Neural cell (in vitro differentiated cells): ENCODE results near the gene DGKA. TPM values are rescaled to one million over a fixed set of nuclear protein-coding genes. Genes with fewer than 3 reads are reported as not detected.
"Not testable (repeated sequence)": the region's sequence is repeated elsewhere in the genome, so short reads cannot be mapped to it uniquely, and the experiment has no call there.

ENCODE experiments used
- H2AFZ ChIP-seq: fragments of 200-600, 300-800 bp; sonication (generic), shearing (Covaris generic); 2 replicates; pipeline ENCODE4 v1.6.0; 2014; ENCODE audit warnings: low read depth, mild to moderate bottlenecking, antibody characterized with exemption, low read length, moderate library complexity
- H3F3A ChIP-seq: fragments of 200-600 bp; shearing (Covaris generic); 2 replicates; pipeline ENCODE4 v1.6.1; 2016; ENCODE audit warnings: mild to moderate bottlenecking, moderate library complexity, mixed read lengths, antibody characterized with exemption, low read length; ENCODE audit not compliant: insufficient read depth, poor library complexity, severe bottlenecking
- H3K27ac ChIP-seq: fragments of 200-600, 300-800 bp; sonication (generic), shearing (Covaris generic); 2 replicates; pipeline ENCODE4 v1.5.1; 2014; ENCODE audit warnings: mild to moderate bottlenecking, low read length, moderate library complexity
- H3K27me3 ChIP-seq: fragments of 300-800, 200-600 bp; sonication (generic), shearing (Covaris generic); 2 replicates; pipeline ENCODE4 v1.6.0; 2014; ENCODE audit warnings: mild to moderate bottlenecking, low read depth, low read length, moderate library complexity; ENCODE audit not compliant: insufficient read depth
- H3K36me3 ChIP-seq: fragments of 300-800, 200-600 bp; sonication (generic), shearing (Covaris generic); 2 replicates; pipeline ENCODE4 v1.5.1; 2014; ENCODE audit warnings: mild to moderate bottlenecking, antibody characterized with exemption, low read length, moderate library complexity; ENCODE audit not compliant: insufficient read depth
- H3K4me2 ChIP-seq: fragments of 300-800, 200-600 bp; sonication (generic), shearing (Covaris generic); 2 replicates; pipeline ENCODE4 v1.6.0; 2014; ENCODE audit warnings: mild to moderate bottlenecking, low read length
- H3K4me3 ChIP-seq: fragments of 300-800, 200-600 bp; sonication (generic), shearing (Covaris generic); 2 replicates; pipeline ENCODE4 v1.5.1; 2014; ENCODE audit warnings: mild to moderate bottlenecking, low read length, moderate library complexity
- H3K79me2 ChIP-seq: fragments of 200-600 bp; shearing (Covaris generic); replicated peaks from 2 replicates; pipeline ENCODE4 v1.6.0; 2014; ENCODE audit warnings: mild to moderate bottlenecking, low read length, moderate library complexity; ENCODE audit not compliant: insufficient read depth
- H3K9ac ChIP-seq: fragments of 300-800, 200-600 bp; sonication (generic), shearing (Covaris generic); 2 replicates; pipeline ENCODE4 v1.6.1; 2016; ENCODE audit warnings: mild to moderate bottlenecking, low read length, mixed read lengths
- H3K9me2 ChIP-seq: fragments of 200-600 bp; shearing (Covaris generic); 2 replicates; pipeline ENCODE4 v1.6.1; 2016; ENCODE audit warnings: mild to moderate bottlenecking, low read length, mixed read lengths; ENCODE audit not compliant: insufficient read depth
- H3K9me3 ChIP-seq: fragments of 200-600, 300-800 bp; sonication (generic), shearing (Covaris generic); 2 replicates; pipeline ENCODE4 v1.6.1; 2016; ENCODE audit warnings: mild to moderate bottlenecking, mixed run types, low read length, moderate library complexity, mixed read lengths
- H4K20me1 ChIP-seq: fragments of 200-600 bp; shearing (Covaris generic); 2 replicates; pipeline ENCODE4 v1.6.1; 2016; ENCODE audit warnings: mild to moderate bottlenecking, mixed run types; ENCODE audit not compliant: insufficient read depth
- CTCF ChIP-seq: fragments of 450-650 bp; IDR thresholded peaks from 2 replicates; pipeline ENCODE4 v1.5.1; 2014; ENCODE audit warnings: antibody characterized with exemption, mild to moderate bottlenecking, moderate library complexity; ENCODE audit not compliant: poor library complexity, severe bottlenecking
- EP300 ChIP-seq: fragments of 450-650 bp; conservative IDR thresholded peaks from 2 replicates; pipeline ENCODE4 v1.6.1; 2014; ENCODE audit warnings: antibody characterized with exemption, mild to moderate bottlenecking, moderate library complexity; ENCODE audit not compliant: poor library complexity, severe bottlenecking
- EZH2 ChIP-seq: fragments of 200-600, 300-800 bp; shearing (Covaris generic), sonication (generic); IDR thresholded peaks from 2 replicates; pipeline ENCODE4 v1.6.1; 2014; ENCODE audit warnings: antibody characterized with exemption, low read length, borderline replicate concordance, mild to moderate bottlenecking; ENCODE audit not compliant: insufficient read depth, poor library complexity, severe bottlenecking
- MXI1 ChIP-seq: fragments of 450-650 bp; conservative IDR thresholded peaks from 2 replicates; pipeline ENCODE4 v1.6.1; 2014; ENCODE audit warnings: antibody characterized with exemption, mild to moderate bottlenecking; ENCODE audit not compliant: poor library complexity, severe bottlenecking
- POLR2AphosphoS5 ChIP-seq: IDR thresholded peaks from 2 replicates; pipeline ENCODE4 v1.6.1; 2012
- RAD21 ChIP-seq: fragments of 450-650 bp; conservative IDR thresholded peaks from 2 replicates; pipeline ENCODE4 v1.6.1; 2014; ENCODE audit warnings: antibody characterized with exemption, mild to moderate bottlenecking, moderate library complexity
- REST ChIP-seq: IDR thresholded peaks from 2 replicates; pipeline ENCODE4 v1.6.1; 2012; ENCODE audit warnings: borderline replicate concordance
- SMC3 ChIP-seq: fragments of 450-650 bp; conservative IDR thresholded peaks from 2 replicates; pipeline ENCODE4 v1.6.1; 2014; ENCODE audit warnings: antibody characterized with exemption, mild to moderate bottlenecking, moderate library complexity; ENCODE audit not compliant: poor library complexity
- TAF1 ChIP-seq: IDR thresholded peaks from 2 replicates; pipeline ENCODE4 v1.6.1; 2012; ENCODE audit warnings: low read depth
- polyA plus RNA-seq: library from polyadenylated mRNA; depleted of rRNA; stranded (reverse); fragments of >200 nt; gene quantifications from 2 replicates; pipeline ENCODE4 v1.2.3, GENCODE V29; 2014

DGKA gene
- polyA plus RNA-seq, 1 donor from 2014 or later = 1.1 TPM

- Histone ChIP-seq H3K36me3 (no peaks in the 10 kb centered on the region), H3K79me2 (peaks cover 10% of the 10 kb centered on the region)
Observed at GRCh38 chr12:55984861-55985260, 53.9 kb downstream of the DGKA start.

GRCh38 chr12:55985341-55985740 is 54.4 kb downstream of the DGKA start:
- H3K27me3 ChIP-seq = no peaks in the 10 kb centered on the region
- TF ChIP-seq SMC3 = no peak
- no peaks in the 10 kb centered on the region for H3F3A ChIP-seq
- no peaks in the 10 kb centered on the region for H3K9me2 ChIP-seq
- no peaks in the 10 kb centered on the region for H3K36me3 ChIP-seq
- no peak overlapping the region for H3K27ac ChIP-seq
- no peaks in the 10 kb centered on the region for H3K9me3 ChIP-seq
- H3K4me3 ChIP-seq = no peak overlapping the region
- no peak overlapping the region for H3K9ac ChIP-seq
- H3K4me2 ChIP-seq = no peak overlapping the region
- H2AFZ ChIP-seq = no peak overlapping the region
- peaks cover 10% of the 10 kb centered on the region for H3K79me2 ChIP-seq
- H4K20me1 ChIP-seq = no peaks in the 10 kb centered on the region

More at GRCh38 chr12:55984861-55985260, 53.9 kb downstream of the DGKA start:
- TF ChIP-seq SMC3 (no peak), REST (no peak), MXI1 (no peak), TAF1 (no peak), POLR2AphosphoS5 (no peak)
- Histone ChIP-seq H3K9ac (no peak overlapping the region), H3K4me3 (no peak overlapping the region), H2AFZ (no peak overlapping the region), H3F3A (no peaks in the 10 kb centered on the region), H3K27ac (no peak overlapping the region), H3K9me3 (no peaks in the 10 kb centered on the region), H3K27me3 (no peaks in the 10 kb centered on the region), H4K20me1 (no peaks in the 10 kb centered on the region), H3K9me2 (no peaks in the 10 kb centered on the region), H3K4me2 (no peak overlapping the region)

- not testable (repeated sequence) for H3K27me3 ChIP-seq, H4K20me1 ChIP-seq, H3K79me2 ChIP-seq, H3K9ac ChIP-seq, H2AFZ ChIP-seq, H3F3A ChIP-seq, H3K4me3 ChIP-seq, H3K27ac ChIP-seq, H3K36me3 ChIP-seq, H3K9me2 ChIP-seq, H3K4me2 ChIP-seq, H3K9me3 ChIP-seq
Observed at GRCh38 chr12:55985976-55986375, 55.0 kb downstream of the DGKA start.

GRCh38 chr12:55991110-55991509 is 60.1 kb downstream of the DGKA start:
- peaks cover 9% of the 10 kb centered on the region for H3K36me3 ChIP-seq
- H3K9me3 ChIP-seq = no peaks in the 10 kb centered on the region
- no peaks in the 10 kb centered on the region for H3K9me2 ChIP-seq
- no peak overlapping the region for H3K9ac ChIP-seq
- no peak for TF ChIP-seq EZH2
- no peak for TF ChIP-seq MXI1
- TF ChIP-seq TAF1 = no peak
- TF ChIP-seq POLR2AphosphoS5 = no peak
- no peak for TF ChIP-seq RAD21
- no peak for TF ChIP-seq CTCF
- no peak for TF ChIP-seq EP300
- TF ChIP-seq REST = no peak
- no peak for TF ChIP-seq SMC3
- no peak overlapping the region for H3K27ac ChIP-seq
- no peaks in the 10 kb centered on the region for H3K27me3 ChIP-seq
- H4K20me1 ChIP-seq = no peaks in the 10 kb centered on the region
- no peak overlapping the region for H3K4me3 ChIP-seq
- H3K4me2 ChIP-seq = no peak overlapping the region
- H3K79me2 ChIP-seq = no peaks in the 10 kb centered on the region
- H3F3A ChIP-seq = no peaks in the 10 kb centered on the region
- H2AFZ ChIP-seq = no peak overlapping the region
